ENCODE measurements around the gene GRAP.

GRCh38 chr17:18975597-18975996, 71.2 kb downstream of the GRAP start:
- no peak for TF ChIP-seq CTCF (conservative IDR thresholded peaks at IDR 0.05)
- TF ChIP-seq ZFX (IDR thresholded peaks at IDR 0.05), result no peak
